GM19397 (cell line): ENCODE measurements around the gene ITPRIPL2.

Experiments used
- ATAC-seq: cut with Tn5 transposase; IDR thresholded peaks from one replicate; pipeline ENCODE4 v1.9.1; 2021; ENCODE audit warnings: mild to moderate bottlenecking, moderate library complexity; ENCODE audit not compliant: unreplicated experiment

The ITPRIPL2 gene

GRCh38 chr16:19113577-19114358 is at the start of gene ITPRIPL2:
TSS of gene ITPRIPL2 (plus strand) at chr16:19113964. CDS start at chr16:19114462, 498 bp downstream.
- ATAC-seq = peak; percentile 38

- ATAC-seq = no peak
Observed at GRCh38 chr16:19066988-19067348, 46.8 kb upstream of the ITPRIPL2 start.

- peak; percentile 93 for ATAC-seq
Observed at GRCh38 chr16:19067349-19068236, 46.2 kb upstream of the ITPRIPL2 start, which contains the start of gene COQ7. TSS of gene COQ7 (plus strand) at chr16:19067614. CDS start at chr16:19067665, 51 bp downstream.

DNA sequence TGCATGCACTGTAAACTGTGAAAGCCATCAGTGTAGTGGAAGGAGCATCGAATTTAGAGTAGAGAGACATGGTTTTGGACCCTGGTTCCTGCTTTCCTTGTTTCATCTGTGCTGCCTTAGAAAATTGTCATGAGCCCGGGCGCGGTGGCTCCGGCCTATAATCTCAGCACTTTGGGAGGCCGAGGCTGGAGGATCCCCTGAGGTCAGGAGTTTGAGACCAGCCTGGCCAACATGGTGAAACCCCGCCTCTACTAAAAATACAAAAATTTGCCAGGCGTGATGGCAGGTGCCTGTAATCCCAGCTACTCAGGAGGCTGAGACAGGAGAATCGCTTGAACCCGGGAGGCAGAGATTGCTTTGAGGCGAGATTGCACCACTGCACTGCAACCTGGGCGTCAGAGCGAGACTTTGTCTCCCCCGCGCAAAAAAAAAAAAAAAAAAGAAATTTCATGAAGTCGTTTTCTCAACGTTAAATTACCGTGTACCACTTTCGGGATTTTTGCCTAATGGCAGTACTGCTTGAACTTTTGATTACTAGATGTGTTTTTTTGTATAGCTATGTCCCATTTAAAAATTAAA is 45.4 kb upstream of the ITPRIPL2 start:
- no peak for ATAC-seq

GRCh38 chr16:19071811-19072777 is 41.7 kb upstream of the ITPRIPL2 start:
- ATAC-seq = no peak

DNA sequence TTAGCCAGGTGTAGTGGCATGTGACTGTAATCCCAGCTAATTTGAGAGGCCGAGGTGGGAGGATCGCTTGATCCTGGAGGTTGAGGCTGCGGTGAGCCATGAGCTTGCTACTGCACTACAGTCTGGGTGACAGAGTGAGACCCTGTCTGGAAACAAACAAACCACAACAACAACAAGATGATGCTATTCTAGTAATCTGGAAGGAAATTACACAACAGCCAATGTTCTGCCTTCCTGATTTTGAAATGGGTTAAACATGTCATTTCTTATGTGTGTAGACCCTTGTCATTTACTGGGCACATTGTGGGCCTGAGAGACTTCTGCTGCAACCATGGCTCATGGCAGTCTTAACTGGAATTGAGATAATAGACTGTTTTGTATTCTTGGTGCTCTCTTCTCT is 40.4 kb upstream of the ITPRIPL2 start:
- ATAC-seq = no peak

GRCh38 chr16:19073863-19074262 is 39.9 kb upstream of the ITPRIPL2 start:
- ATAC-seq = no peak

DNA sequence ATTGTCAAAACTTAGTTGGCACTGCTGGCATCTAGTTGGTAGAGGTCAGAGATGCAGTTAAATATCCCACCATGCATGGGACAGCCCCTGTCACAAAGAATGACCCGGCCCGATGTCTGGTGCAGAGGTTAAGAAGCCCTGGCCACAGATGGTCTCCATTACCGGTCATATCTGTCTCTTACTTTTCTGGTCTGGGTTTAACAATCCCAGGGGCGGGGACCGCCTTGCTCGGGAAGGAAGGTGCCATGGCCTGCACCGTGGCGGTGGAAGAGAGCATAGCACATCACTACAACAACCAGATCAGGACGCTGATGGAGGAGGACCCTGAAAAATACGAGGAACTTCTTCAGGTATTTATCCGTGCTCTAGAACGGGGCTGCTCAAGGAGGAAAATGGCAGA is 38.3 kb upstream of the ITPRIPL2 start:
- ATAC-seq = no peak

GRCh38 chr16:19077879-19078278 is 35.9 kb upstream of the ITPRIPL2 start:
- no peak for ATAC-seq

GRCh38 chr16:19083670-19084069 is 30.1 kb upstream of the ITPRIPL2 start:
- ATAC-seq = no peak

DNA sequence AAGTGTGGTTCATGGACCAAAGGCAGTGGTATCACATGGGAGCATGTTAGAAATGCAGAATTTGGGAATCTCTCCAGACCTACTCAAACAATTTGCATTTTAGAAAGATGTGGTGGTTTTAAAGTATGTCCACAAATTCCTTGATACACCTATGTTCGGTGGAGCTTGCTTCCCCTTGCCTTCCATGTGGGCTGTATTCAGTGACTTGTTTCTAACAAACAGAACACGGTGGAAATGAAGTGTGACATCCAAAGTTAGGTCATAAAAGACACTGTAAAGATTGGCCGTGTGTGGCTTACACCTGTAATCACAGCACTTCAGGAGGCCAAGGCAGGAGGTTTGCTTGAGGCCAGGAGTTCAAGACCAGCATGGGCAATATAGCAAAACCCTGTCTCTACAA is 29.6 kb upstream of the ITPRIPL2 start:
- ATAC-seq = no peak

- no peak for ATAC-seq
Observed at GRCh38 chr16:19084879-19085278, 28.9 kb upstream of the ITPRIPL2 start.

- ATAC-seq = no peak
Observed at GRCh38 chr16:19085679-19086200, 28.0 kb upstream of the ITPRIPL2 start.

GRCh38 chr16:19086322-19087199 is 27.2 kb upstream of the ITPRIPL2 start:
- peak; percentile 84 for ATAC-seq

DNA sequence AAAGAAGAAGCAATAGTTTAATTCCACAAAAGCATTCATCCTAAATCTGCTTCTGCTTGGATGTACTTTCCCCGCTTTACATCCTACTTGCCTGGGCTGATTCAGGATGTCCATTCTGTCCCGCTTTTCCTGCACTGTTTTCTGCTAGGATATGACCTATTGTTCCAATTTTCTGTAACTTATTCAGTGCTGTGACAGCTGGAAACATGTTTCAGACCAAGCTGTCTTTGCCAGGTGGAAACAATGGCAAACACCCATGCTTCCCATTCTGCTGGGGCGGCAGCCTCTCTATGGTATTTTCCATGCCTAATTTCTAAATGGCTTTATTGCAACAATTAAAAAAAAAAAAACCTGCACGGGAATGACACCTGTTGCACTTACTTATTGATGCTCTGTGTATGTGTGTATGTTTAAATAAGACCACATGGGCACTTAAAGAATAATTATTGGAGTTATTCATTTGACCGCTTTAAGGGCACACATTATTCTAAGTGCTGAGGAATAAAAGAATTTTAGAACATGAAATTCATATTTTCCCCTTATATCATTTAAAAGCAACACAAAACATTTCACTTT is 25.3 kb upstream of the ITPRIPL2 start:
- no peak for ATAC-seq

DNA sequence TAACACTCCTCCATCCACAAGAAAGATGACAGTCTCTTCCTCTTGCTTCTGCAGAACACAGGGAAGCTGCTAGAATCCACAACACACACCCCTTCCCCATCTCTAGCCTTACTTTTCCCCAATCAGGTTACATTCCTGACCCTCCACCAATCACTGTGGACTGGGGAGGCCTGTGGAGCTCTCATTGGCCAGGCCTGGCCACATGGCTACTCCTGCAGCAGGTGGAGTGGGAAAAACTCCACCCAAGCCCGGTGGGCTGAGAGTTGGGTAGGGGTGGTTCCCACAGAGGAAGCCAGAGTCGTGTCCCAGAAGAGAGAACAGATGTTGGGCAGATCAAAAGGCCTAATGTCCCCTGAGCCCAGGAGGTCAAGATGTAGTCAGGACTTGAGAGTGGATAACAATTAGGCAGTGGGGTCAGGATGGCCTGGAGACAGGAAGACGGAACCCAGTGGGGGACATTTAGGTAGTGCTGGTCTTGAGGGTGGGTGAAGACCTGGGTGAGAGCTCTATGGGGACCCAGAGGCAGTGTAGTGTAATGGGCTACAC is 24.3 kb upstream of the ITPRIPL2 start:
- ATAC-seq = no peak

GRCh38 chr16:19090916-19091315 is 22.8 kb upstream of the ITPRIPL2 start:
- ATAC-seq = no peak

- ATAC-seq = no peak
Observed at GRCh38 chr16:19092653-19093410, 20.9 kb upstream of the ITPRIPL2 start.
